Liver (tissue), 9 donors: ENCODE measurements around the gene CELF5. TPM values are rescaled to one million over a fixed set of nuclear protein-coding genes. Genes with fewer than 3 reads are reported as not detected.
"Not testable (repeated sequence)": the region's sequence is repeated elsewhere in the genome, so short reads cannot be mapped to it uniquely, and the experiment has no call there.

ENCODE experiments used
- DNase-seq: peaks from one replicate; pipeline ENCODE4 v3.0.0-alpha.2; 2017; ENCODE audit warnings: low spot score
- H3K27ac ChIP-seq, 2 donors: one replicate each; pipeline ENCODE4 v1.7.0; 2013; ENCODE audit warnings: inconsistent platforms in 2 of 2, low read length in 2 of 2, control low read depth in 1 of 2, low read depth in 1 of 2, mild to moderate bottlenecking in 1 of 2
- H3K27me3 ChIP-seq, 4 donors: one replicate each; pipeline versions ENCODE4 v1.6.1 to v1.7.0; 2013; ENCODE audit warnings: low read length in 3 of 4, inconsistent platforms in 1 of 4, mild to moderate bottlenecking in 1 of 4, moderate library complexity in 1 of 4; ENCODE audit not compliant: control insufficient read depth in 4 of 4, insufficient read depth in 4 of 4
- H3K36me3 ChIP-seq, 4 donors: one replicate each; pipeline versions ENCODE4 v1.6.1 to v1.7.0; 2013; ENCODE audit warnings: low read length in 3 of 4, mild to moderate bottlenecking in 3 of 4, low read depth in 1 of 4, moderate library complexity in 1 of 4; ENCODE audit not compliant: control insufficient read depth in 4 of 4, insufficient read depth in 3 of 4
- H3K4me1 ChIP-seq, 4 donors: one replicate each; pipeline versions ENCODE4 v1.6.1 to v1.7.0; 2013; ENCODE audit warnings: low read length in 3 of 4, mild to moderate bottlenecking in 3 of 4, moderate library complexity in 1 of 4; ENCODE audit not compliant: control insufficient read depth in 4 of 4, insufficient read depth in 4 of 4
- H3K4me3 ChIP-seq, 3 donors: one replicate each; pipeline versions ENCODE4 v1.6.1 to v1.7.0; 2013; ENCODE audit warnings: low read length in 3 of 3, control low read depth in 1 of 3, low read depth in 1 of 3, mild to moderate bottlenecking in 1 of 3
- H3K9ac ChIP-seq, 2 donors: one replicate each; pipeline ENCODE4 v1.7.0; 2013; ENCODE audit warnings: low read length in 2 of 2, mild to moderate bottlenecking in 2 of 2, moderate library complexity in 2 of 2, control low read depth in 1 of 2, low read depth in 1 of 2
- H3K9me3 ChIP-seq, 4 donors: one replicate each; pipeline versions ENCODE4 v1.6.1 to v1.7.0; 2013; ENCODE audit warnings: low read length in 3 of 4; ENCODE audit not compliant: control insufficient read depth in 4 of 4
- ATF3 ChIP-seq: IDR thresholded peaks from 2 replicates; pipeline ENCODE4 v1.6.1; 2016; ENCODE audit warnings: antibody characterized with exemption
- CTCF ChIP-seq: fragments of 150-350 bp; IDR thresholded peaks from 2 replicates; pipeline ENCODE4 v1.5.1; 2017; ENCODE audit warnings: improper control_type of control experiment, low read depth, low read length; ENCODE audit not compliant: missing input control
- EGR1 ChIP-seq, 2 donors: IDR thresholded peaks; 2 replicates each; pipeline ENCODE4 v1.6.1; 2016 to 2018; ENCODE audit warnings: antibody characterized with exemption in 2 of 2, low read depth in 2 of 2
- FOXA1 ChIP-seq: IDR thresholded peaks from 2 replicates; pipeline ENCODE4 v1.6.1; 2016; ENCODE audit warnings: antibody characterized with exemption
- FOXA2 ChIP-seq: IDR thresholded peaks from 2 replicates; pipeline ENCODE4 v1.6.1; 2016; ENCODE audit warnings: antibody characterized with exemption
- GABPA ChIP-seq, 2 donors: IDR thresholded peaks in 1 of 2; conservative IDR thresholded peaks in 1 of 2; 2 replicates each; pipeline ENCODE4 v1.6.1; 2016; ENCODE audit warnings: antibody characterized with exemption in 2 of 2, mild to moderate bottlenecking in 1 of 2, moderate library complexity in 1 of 2
- HNF4A ChIP-seq, 2 donors: conservative IDR thresholded peaks; 2 replicates each; pipeline ENCODE4 v1.6.1; 2016; ENCODE audit warnings: antibody characterized with exemption in 2 of 2, mild to moderate bottlenecking in 2 of 2
- HNF4G ChIP-seq: IDR thresholded peaks from 2 replicates; pipeline ENCODE4 v1.6.1; 2016; ENCODE audit warnings: antibody characterized with exemption
- JUND ChIP-seq, 2 donors: IDR thresholded peaks; 2 replicates each; pipeline ENCODE4 v1.6.1; 2016; ENCODE audit warnings: antibody characterized with exemption in 2 of 2
- MAX ChIP-seq: IDR thresholded peaks from 2 replicates; pipeline ENCODE4 v1.6.1; 2016; ENCODE audit warnings: antibody characterized with exemption
- NR2F2 ChIP-seq: IDR thresholded peaks from 2 replicates; pipeline ENCODE4 v1.6.1; 2016; ENCODE audit warnings: antibody characterized with exemption
- RAD21 ChIP-seq, 2 donors: IDR thresholded peaks; 2 replicates each; pipeline ENCODE4 v1.6.1; 2016; ENCODE audit warnings: antibody characterized with exemption in 2 of 2, mild to moderate bottlenecking in 2 of 2
- REST ChIP-seq: IDR thresholded peaks from 2 replicates; pipeline ENCODE4 v1.6.1; 2016; ENCODE audit warnings: antibody characterized with exemption, mild to moderate bottlenecking
- RXRA ChIP-seq, 2 donors: IDR thresholded peaks; 2 replicates each; pipeline ENCODE4 v1.6.1; 2017 to 2018; ENCODE audit warnings: antibody characterized with exemption in 2 of 2, mild to moderate bottlenecking in 1 of 2
- SP1 ChIP-seq: IDR thresholded peaks from 2 replicates; pipeline ENCODE4 v1.6.1; 2018; ENCODE audit warnings: antibody characterized with exemption, mild to moderate bottlenecking
- TAF1 ChIP-seq: conservative IDR thresholded peaks from 2 replicates; pipeline ENCODE4 v1.6.1; 2016; ENCODE audit warnings: antibody characterized with exemption, mild to moderate bottlenecking
- YY1 ChIP-seq: IDR thresholded peaks from 2 replicates; pipeline ENCODE4 v1.6.1; 2016; ENCODE audit warnings: antibody characterized with exemption, mild to moderate bottlenecking
- ZBTB33 ChIP-seq: IDR thresholded peaks from 2 replicates; pipeline ENCODE4 v1.6.1; 2016; ENCODE audit warnings: antibody characterized with exemption
- WGBS: extraction: QIAGEN DNeasy Blood & Tissue Kit; methylation state at CpG from one replicate; pipeline ENCODE4 v1.1.7; 2013; 5-methylcytosine and 5-hydroxymethylcytosine counted together
- polyA plus RNA-seq, 2 donors: library from polyadenylated mRNA; stranded (reverse) in 1 of 2; unstranded in 1 of 2; fragments of 200-250 nt in 1 of 2; fragments of >200 nt in 1 of 2; fragmentation: Nextera tagmentation in 1 of 2; extraction: Ambion mirVana in 1 of 2; gene quantifications; one replicate each; pipeline versions ENCODE4 v1.2.1 to v1.2.3, GENCODE V29; 2013 to 2015
- total RNA-seq, 2 donors: library from RNA; depleted of rRNA; stranded (reverse); fragments of >200 nt; gene quantifications; one replicate each; pipeline ENCODE4 v1.2.3, GENCODE V29; 2014
- donor health status: healthy.
- donor health status: healthy.
- donor health status: healthy.
- donor health status: healthy.
- donor health status: healthy.

The CELF5 gene
- total and polyA plus RNA-seq, 4 donors: 0.06 to 0.50 (median 0.26) TPM

GRCh38 chr19:3334749-3335430, 110.4 kb downstream of the CELF5 start:
- not testable (repeated sequence) for DNase-seq, H3K4me3 ChIP-seq, H3K9me3 ChIP-seq, H3K36me3 ChIP-seq, H3K27me3 ChIP-seq
- 47% methylated on average over 8 of the region's 8 CpGs for WGBS
- TF ChIP-seq RXRA (IDR thresholded peaks at IDR 0.05): peak; percentile 70 to 78
- peak; percentile 20 to 52 for TF ChIP-seq HNF4A (conservative IDR thresholded peaks at IDR 0.05)
- peak in 1 of 2 donors; percentile 8 for TF ChIP-seq RAD21 (IDR thresholded peaks at IDR 0.05)
- Histone ChIP-seq H3K9ac (peak overlapping the region in 1 of 2 donors; percentile 38), H3K27ac (peak overlapping the region; percentile 94 to 95), H3K4me1 (peaks cover 25 to 47% (median 43%) of the 10 kb centered on the region in 4 donors)

GRCh38 chr19:3335431-3336350, 111.2 kb downstream of the CELF5 start:
- 61% methylated on average over 15 of the region's 15 CpGs for WGBS
- Histone ChIP-seq H3K9ac (peak overlapping the region in 1 of 2 donors; percentile 90), H3K9me3 (no peaks in the 10 kb centered on the region), H3K27ac (peak overlapping the region; percentile 94 to 95), H3K4me1 (peaks cover 26 to 47% (median 43%) of the 10 kb centered on the region in 4 donors), H3K36me3 (no peaks in the 10 kb centered on the region), H3K27me3 (no peaks in the 10 kb centered on the region), H3K4me3 (no peak overlapping the region)
- no peak for DNase-seq
- no peak for TF ChIP-seq FOXA2
- peak in 1 of 2 donors; percentile 51 for TF ChIP-seq RAD21 (IDR thresholded peaks at IDR 0.05)
- TF ChIP-seq JUND (IDR thresholded peaks at IDR 0.05): no peak
- peak; percentile 87 for TF ChIP-seq SP1
- no peak for TF ChIP-seq ZBTB33
- TF ChIP-seq TAF1: no peak
- peak in 1 of 2 donors; percentile 50 for TF ChIP-seq EGR1 (IDR thresholded peaks at IDR 0.05; ENCODE audit: low read depth in 2 of 2)
- no peak for TF ChIP-seq GABPA (IDR thresholded peaks at IDR 0.05 in 1 of 2, conservative IDR thresholded peaks at IDR 0.05 in 1 of 2)
- no peak for TF ChIP-seq FOXA1
- TF ChIP-seq REST: peak; percentile 72
- TF ChIP-seq ATF3: peak; percentile 22
- TF ChIP-seq MAX: peak; percentile 15
- no peak for TF ChIP-seq CTCF
- no peak for TF ChIP-seq HNF4G
- no peak for TF ChIP-seq YY1
- TF ChIP-seq HNF4A (conservative IDR thresholded peaks at IDR 0.05): peak; percentile 48 to 58
- TF ChIP-seq RXRA (IDR thresholded peaks at IDR 0.05): peak; percentile 88
- no peak for TF ChIP-seq NR2F2
